A673 (cell line): Measurements from ENCODE around the gene PMIS2. TPM values are rescaled to one million over a fixed set of nuclear protein-coding genes. Genes with fewer than 3 reads are reported as not detected.

Experiments used
- BruUV-seq: library from RNA; stranded (reverse); fragments of 400-500 nt; replicated peaks from 2 replicates; lab custom pipeline; 2021; lab: Mats Ljungman, UMichigan
- CTCF ChIA-PET: fragments of 300-600 bp; sonication (Branson Sonifier 250); formaldehyde crosslinking; loops from one replicate; lab custom pipeline; 2022; ENCODE audit warnings: antibody characterized with exemption; lab: Charles Lee
- POLR2A ChIA-PET: fragments of 300-600 bp; sonication (Branson Sonifier 250); formaldehyde crosslinking; loops from one replicate; lab custom pipeline; 2022; ENCODE audit warnings: antibody characterized with exemption; ENCODE audit not compliant: low non-redundant PET; lab: Charles Lee
- DNase-seq: peaks from one replicate; pipeline ENCODE4 v3.0.0-alpha.2; 2015; ENCODE audit warnings: low spot score
- H3K27ac ChIP-seq: fragments of 200-600 bp; sonication (generic); 2 replicates; pipeline ENCODE4 v1.5.1; 2016; ENCODE audit warnings: mixed run types, low read depth, mild to moderate bottlenecking, mixed read lengths, antibody characterized with exemption, low read length; ENCODE audit not compliant: poor library complexity, severe bottlenecking
- H3K27me3 ChIP-seq: fragments of 200-600 bp; sonication (generic); replicated peaks from 2 replicates; pipeline ENCODE4 v1.6.1; 2017; ENCODE audit warnings: mixed run types, low read depth, mild to moderate bottlenecking, mixed read lengths, antibody characterized with exemption, low read length; ENCODE audit not compliant: insufficient read depth, poor library complexity
- H3K36me3 ChIP-seq: fragments of 200-600 bp; sonication (generic); 2 replicates; pipeline ENCODE4 v1.6.1; 2016; ENCODE audit warnings: mixed run types, mild to moderate bottlenecking, mixed read lengths, antibody characterized with exemption, low read length; ENCODE audit not compliant: insufficient read depth, poor library complexity, severe bottlenecking
- H3K4me1 ChIP-seq: fragments of 200-600 bp; sonication (generic); 2 replicates; pipeline ENCODE4 v1.6.1; 2017; ENCODE audit warnings: mixed run types, mild to moderate bottlenecking, mixed read lengths, antibody characterized with exemption, low read length; ENCODE audit not compliant: insufficient read depth, poor library complexity, severe bottlenecking
- H3K4me3 ChIP-seq: fragments of 200-600 bp; sonication (generic); 2 replicates; pipeline ENCODE4 v1.5.1; 2016; ENCODE audit warnings: low read depth, mixed run types, mild to moderate bottlenecking, mixed read lengths, low read length; ENCODE audit not compliant: poor library complexity, severe bottlenecking
- H3K9me3 ChIP-seq: fragments of 200-600 bp; sonication (generic); 2 replicates; pipeline ENCODE4 v1.6.1; 2016; ENCODE audit warnings: mixed run types, low read depth, mild to moderate bottlenecking, mixed read lengths, antibody characterized with exemption, low read length; ENCODE audit not compliant: poor library complexity, severe bottlenecking
- EZH2 ChIP-seq: fragments of 200-600 bp; sonication (generic); IDR thresholded peaks from 2 replicates; pipeline ENCODE4 v1.6.1; 2017; ENCODE audit warnings: borderline replicate concordance, low read depth, mild to moderate bottlenecking, mixed read lengths, antibody characterized with exemption, low read length; ENCODE audit not compliant: poor library complexity, severe bottlenecking
- intact Hi-C: fragments of 100-400 bp; cut with micrococcal nuclease; formaldehyde crosslinking; loops from one replicate; pipeline ENCODE4 v1.10.0; 2022; ENCODE audit not compliant: unreplicated experiment
- total RNA-seq: library from RNA; stranded (reverse); gene quantifications from 2 replicates; pipeline ENCODE4 v1.2.3, GENCODE V29; 2021
- TF ChIP-seq, protein P1 (sequence below): fragments of 300-800, 200-600 bp; sonication (generic); conservative IDR thresholded peaks from 2 replicates; pipeline ENCODE4 v1.5.1; 2017; ENCODE audit warnings: low read depth, mild to moderate bottlenecking, antibody characterized with exemption, low read length, moderate library complexity, mixed read lengths

PMIS2 gene
- total RNA-seq, 1 experiment from 2014 or later, result not detected

DNA sequence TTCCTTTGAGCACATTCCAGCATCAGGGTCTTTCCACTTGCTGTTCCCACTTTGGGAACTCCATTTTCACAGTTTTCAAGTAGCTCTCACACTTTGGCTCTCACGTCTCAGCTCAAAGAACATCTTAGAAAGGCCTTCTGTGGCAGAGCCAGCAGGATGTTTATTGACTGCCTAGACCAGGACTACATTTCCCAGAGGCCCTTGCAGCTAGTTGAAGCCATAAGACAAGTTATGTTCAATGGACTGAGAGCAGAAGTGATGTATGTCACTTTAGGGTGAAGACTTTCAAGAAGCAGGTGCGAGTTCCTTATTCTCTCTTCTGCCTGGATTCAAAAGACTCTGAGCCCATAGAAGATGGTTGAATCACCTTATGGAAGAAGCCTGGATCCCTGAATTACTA is 22.3 kb downstream of the PMIS2 start:
- H3K36me3 ChIP-seq, result no peaks in the 10 kb centered on the region
- no peak overlapping the region for H3K27ac ChIP-seq
- no peaks in the 10 kb centered on the region for H3K27me3 ChIP-seq
- H3K9me3 ChIP-seq, result peaks cover 8% of the 10 kb centered on the region
- H3K4me1 ChIP-seq, result peaks cover 2% of the 10 kb centered on the region
- TF ChIP-seq, protein P1, sequence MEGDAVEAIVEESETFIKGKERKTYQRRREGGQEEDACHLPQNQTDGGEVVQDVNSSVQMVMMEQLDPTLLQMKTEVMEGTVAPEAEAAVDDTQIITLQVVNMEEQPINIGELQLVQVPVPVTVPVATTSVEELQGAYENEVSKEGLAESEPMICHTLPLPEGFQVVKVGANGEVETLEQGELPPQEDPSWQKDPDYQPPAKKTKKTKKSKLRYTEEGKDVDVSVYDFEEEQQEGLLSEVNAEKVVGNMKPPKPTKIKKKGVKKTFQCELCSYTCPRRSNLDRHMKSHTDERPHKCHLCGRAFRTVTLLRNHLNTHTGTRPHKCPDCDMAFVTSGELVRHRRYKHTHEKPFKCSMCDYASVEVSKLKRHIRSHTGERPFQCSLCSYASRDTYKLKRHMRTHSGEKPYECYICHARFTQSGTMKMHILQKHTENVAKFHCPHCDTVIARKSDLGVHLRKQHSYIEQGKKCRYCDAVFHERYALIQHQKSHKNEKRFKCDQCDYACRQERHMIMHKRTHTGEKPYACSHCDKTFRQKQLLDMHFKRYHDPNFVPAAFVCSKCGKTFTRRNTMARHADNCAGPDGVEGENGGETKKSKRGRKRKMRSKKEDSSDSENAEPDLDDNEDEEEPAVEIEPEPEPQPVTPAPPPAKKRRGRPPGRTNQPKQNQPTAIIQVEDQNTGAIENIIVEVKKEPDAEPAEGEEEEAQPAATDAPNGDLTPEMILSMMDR, result no peak
- no peak for TF ChIP-seq EZH2
- DNase-seq, result no peak
- POLR2A ChIA-PET, result no interaction called here
- no TSS peak for BruUV-seq
- intact Hi-C loops, result no loop called here
- CTCF ChIA-PET, result no interaction called here
- no peak overlapping the region for H3K4me3 ChIP-seq

DNA sequence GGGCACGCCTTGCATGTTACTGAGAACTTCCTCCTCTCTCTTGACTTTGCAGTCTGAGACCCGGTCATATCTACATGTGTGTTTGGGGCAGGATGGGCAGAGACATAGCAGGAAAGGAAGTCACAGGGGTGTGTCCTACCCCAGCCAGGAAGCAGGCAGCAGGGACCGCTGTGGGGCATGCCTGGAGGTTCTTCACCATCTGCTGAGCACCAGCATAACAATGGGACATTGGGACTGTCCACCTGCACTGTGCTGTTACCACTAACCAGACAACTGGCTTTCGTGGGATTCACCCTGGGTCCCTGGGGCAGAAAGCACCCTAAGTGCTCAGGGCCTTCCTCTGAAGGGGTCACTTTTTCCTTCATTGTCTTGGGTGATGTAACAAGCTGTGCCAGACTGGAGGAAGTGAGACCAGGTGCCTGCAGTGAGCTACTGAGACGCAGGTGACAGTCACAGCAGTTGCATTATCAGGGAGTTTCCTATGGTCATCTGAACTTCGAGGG is 23.9 kb downstream of the PMIS2 start:
- H3K36me3 ChIP-seq, result no peaks in the 10 kb centered on the region
- intact Hi-C loops, result no loop called here
- ChIA-PET CTCF (no interaction called here), POLR2A (no interaction called here)
- H3K4me3 ChIP-seq, result no peak overlapping the region
- no peak for DNase-seq
- H3K4me1 ChIP-seq, result peaks cover 6% of the 10 kb centered on the region
- H3K9me3 ChIP-seq, result peaks cover 8% of the 10 kb centered on the region
- no peak overlapping the region for H3K27ac ChIP-seq
- TF ChIP-seq EZH2, result no peak
- TF ChIP-seq, protein P1, result no peak
- H3K27me3 ChIP-seq, result no peaks in the 10 kb centered on the region
- BruUV-seq, result no TSS peak

DNA sequence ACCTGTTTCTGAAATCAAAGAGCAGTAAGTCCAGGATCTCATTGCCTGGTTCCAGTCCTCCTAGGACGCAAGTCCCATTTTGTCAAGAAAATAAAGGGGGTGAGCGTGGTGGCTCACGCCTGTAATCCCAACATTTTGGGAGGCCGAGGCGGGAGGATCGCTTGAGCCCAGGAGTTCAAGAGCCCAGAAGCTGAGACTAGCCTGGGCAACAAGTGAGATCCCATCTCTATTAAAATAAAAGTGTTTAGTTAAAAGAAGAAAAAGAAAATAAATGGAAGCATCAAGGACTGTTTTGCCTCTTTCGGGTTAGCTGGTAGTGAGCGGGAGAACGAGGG is 26.2 kb downstream of the PMIS2 start:
- no peak for TF ChIP-seq EZH2
- TF ChIP-seq, protein P1, result no peak
- Histone ChIP-seq H3K9me3 (peaks cover 8% of the 10 kb centered on the region), H3K27ac (no peak overlapping the region), H3K36me3 (no peaks in the 10 kb centered on the region), H3K4me3 (peak overlapping the region; percentile 66), H3K27me3 (no peaks in the 10 kb centered on the region), H3K4me1 (peaks cover 6% of the 10 kb centered on the region)
- no peak for DNase-seq
- CTCF ChIA-PET, result no interaction called here
- intact Hi-C loops, result no loop called here
- POLR2A ChIA-PET, result no interaction called here
- no TSS peak for BruUV-seq
